Ascending aorta (tissue), 2 donors: ENCODE measurements around the gene WHRN. TPM values are rescaled to one million over a fixed set of nuclear protein-coding genes. Genes with fewer than 3 reads are reported as not detected.

Source experiments
- DNase-seq, 2 donors: peaks; one replicate each; pipeline ENCODE4 v3.0.0-alpha.2; 2019; ENCODE audit warnings: low spot score in 2 of 2
- H3K27ac ChIP-seq, 2 donors: fragments of 200-600 bp; sonication (generic); one replicate each; pipeline ENCODE4 v1.5.1; 2016 to 2017; ENCODE audit warnings: mild to moderate bottlenecking in 1 of 2
- H3K27me3 ChIP-seq: fragments of 200-600 bp; sonication (generic); one replicate; pipeline ENCODE4 v1.5.1; 2017
- H3K36me3 ChIP-seq, 2 donors: fragments of 200-600 bp; sonication (generic); one replicate each; pipeline ENCODE4 v1.5.1; 2016
- H3K4me1 ChIP-seq, 2 donors: fragments of 200-600 bp; sonication (generic); one replicate each; pipeline ENCODE4 v1.5.1; 2016 to 2017; ENCODE audit warnings: mild to moderate bottlenecking in 1 of 2
- H3K4me3 ChIP-seq, 2 donors: fragments of 200-600 bp; sonication (generic); one replicate each; pipeline ENCODE4 v1.5.1; 2016 to 2017; ENCODE audit warnings: mild to moderate bottlenecking in 1 of 2
- H3K9me3 ChIP-seq, 2 donors: fragments of 200-600 bp; sonication (generic); one replicate each; pipeline ENCODE4 v1.5.1; 2016
- intact Hi-C: fragments of 100-400 bp; cut with DNase I; formaldehyde crosslinking; loops from one replicate; pipeline ENCODE4 v1.15.1; 2023
- total RNA-seq: library from RNA; depleted of rRNA; stranded (reverse); fragments of >200 nt; gene quantifications from one replicate; pipeline ENCODE4 v1.1.0, GENCODE V29; 2016
- TF ChIP-seq, protein P1 (sequence below), 3 experiments: fragments of 200-600 bp in 2 of 3; fragments of 450-650 bp in 1 of 3; sonication (generic) in 2 of 3; IDR thresholded peaks; one replicate each; pipeline ENCODE4 v1.5.1; 2016 to 2019; ENCODE audit warnings: antibody characterized with exemption in 3 of 3, mild to moderate bottlenecking in 1 of 3, moderate library complexity in 1 of 3

The WHRN gene
- total RNA-seq, 1 donor from 2014 or later = 3.9 TPM

DNA sequence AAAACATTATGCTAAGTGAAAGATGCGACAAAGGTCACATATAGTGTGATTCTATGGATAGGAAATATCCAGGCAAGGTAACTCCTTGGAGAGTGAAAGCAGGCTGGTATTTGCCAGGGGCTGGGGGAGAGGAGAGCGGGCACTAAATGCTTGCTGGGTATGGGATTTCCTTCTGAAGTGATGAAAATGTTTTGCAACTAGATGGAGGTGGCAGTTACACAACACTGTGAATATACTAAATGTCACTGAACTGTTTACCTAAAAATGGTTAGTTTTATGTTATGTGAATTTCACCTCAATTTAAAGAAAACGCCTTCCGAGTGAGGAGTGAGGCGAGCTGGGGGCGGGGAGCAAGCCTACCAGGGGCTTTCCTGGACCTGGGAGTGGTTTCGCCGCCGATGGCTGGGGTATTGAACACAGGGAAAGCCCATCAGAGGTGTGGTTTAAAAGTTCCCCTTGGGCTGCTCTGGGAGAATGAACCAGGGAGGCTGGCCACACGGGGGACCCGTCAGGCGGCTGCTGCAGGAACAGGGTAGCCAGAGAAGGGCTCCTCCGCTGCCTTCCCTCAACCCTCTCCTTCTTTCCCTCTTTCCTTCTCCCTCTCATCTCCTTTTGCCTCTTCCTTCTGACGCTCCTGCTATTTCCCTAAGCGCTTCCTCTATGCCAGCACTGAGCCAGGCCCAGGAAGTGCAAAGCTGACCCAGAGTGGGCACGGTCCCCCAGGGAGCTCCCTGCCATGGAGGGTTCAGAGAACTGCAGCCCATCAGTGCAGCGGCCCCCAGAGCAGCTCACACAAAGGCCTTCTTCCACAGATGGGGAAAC is 122.4 kb downstream of the WHRN start:
- Histone ChIP-seq H3K27ac (peak overlapping the region; percentile 86 to 96), H3K9me3 (no peaks in the 10 kb centered on the region), H3K4me1 (peaks cover 30 to 61% of the 10 kb centered on the region in 2 donors), H3K36me3 (peaks cover 22 to 28% of the 10 kb centered on the region in 2 donors), H3K4me3 (peak overlapping the region; percentile 32 to 44), H3K27me3 (no peaks in the 10 kb centered on the region)
- TF ChIP-seq, protein P1, sequence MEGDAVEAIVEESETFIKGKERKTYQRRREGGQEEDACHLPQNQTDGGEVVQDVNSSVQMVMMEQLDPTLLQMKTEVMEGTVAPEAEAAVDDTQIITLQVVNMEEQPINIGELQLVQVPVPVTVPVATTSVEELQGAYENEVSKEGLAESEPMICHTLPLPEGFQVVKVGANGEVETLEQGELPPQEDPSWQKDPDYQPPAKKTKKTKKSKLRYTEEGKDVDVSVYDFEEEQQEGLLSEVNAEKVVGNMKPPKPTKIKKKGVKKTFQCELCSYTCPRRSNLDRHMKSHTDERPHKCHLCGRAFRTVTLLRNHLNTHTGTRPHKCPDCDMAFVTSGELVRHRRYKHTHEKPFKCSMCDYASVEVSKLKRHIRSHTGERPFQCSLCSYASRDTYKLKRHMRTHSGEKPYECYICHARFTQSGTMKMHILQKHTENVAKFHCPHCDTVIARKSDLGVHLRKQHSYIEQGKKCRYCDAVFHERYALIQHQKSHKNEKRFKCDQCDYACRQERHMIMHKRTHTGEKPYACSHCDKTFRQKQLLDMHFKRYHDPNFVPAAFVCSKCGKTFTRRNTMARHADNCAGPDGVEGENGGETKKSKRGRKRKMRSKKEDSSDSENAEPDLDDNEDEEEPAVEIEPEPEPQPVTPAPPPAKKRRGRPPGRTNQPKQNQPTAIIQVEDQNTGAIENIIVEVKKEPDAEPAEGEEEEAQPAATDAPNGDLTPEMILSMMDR (IDR thresholded peaks at IDR 0.05) = no peak
- intact Hi-C loops = loop anchor here (1.0 to 10.0 kb wide), 4 partner anchors 16 to 208 kb away; no protein-coding TSS in a partner anchor
- DNase-seq = no peak

DNA sequence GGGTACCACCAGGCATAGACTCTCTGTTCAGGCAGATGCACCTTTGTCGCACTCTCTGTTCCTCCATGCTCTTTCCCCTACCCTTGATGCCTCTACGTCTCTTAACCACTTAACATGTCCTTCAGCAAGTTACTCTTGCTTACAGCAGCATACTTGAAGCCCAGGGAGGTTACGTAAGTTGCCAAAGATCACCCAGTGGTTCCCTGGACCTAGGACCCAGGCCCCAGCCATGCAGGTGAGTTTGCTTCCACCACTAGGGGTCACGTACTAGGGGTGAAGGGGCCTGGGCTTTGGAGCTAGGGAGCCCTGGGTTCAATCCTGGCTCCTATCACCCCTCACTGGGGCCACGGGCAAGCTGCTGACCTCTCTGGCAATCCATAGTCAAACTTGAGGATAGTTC is 126.4 kb downstream of the WHRN start:
- Histone ChIP-seq H3K4me1 (peaks cover 11 to 38% of the 10 kb centered on the region in 2 donors), H3K36me3 (peaks cover 43 to 50% of the 10 kb centered on the region in 2 donors), H3K4me3 (no peak overlapping the region), H3K27me3 (no peaks in the 10 kb centered on the region), H3K9me3 (no peaks in the 10 kb centered on the region), H3K27ac (no peak overlapping the region)
- TF ChIP-seq, protein P1 (IDR thresholded peaks at IDR 0.05) = no peak
- intact Hi-C loops = no loop called here
- DNase-seq = no peak

DNA sequence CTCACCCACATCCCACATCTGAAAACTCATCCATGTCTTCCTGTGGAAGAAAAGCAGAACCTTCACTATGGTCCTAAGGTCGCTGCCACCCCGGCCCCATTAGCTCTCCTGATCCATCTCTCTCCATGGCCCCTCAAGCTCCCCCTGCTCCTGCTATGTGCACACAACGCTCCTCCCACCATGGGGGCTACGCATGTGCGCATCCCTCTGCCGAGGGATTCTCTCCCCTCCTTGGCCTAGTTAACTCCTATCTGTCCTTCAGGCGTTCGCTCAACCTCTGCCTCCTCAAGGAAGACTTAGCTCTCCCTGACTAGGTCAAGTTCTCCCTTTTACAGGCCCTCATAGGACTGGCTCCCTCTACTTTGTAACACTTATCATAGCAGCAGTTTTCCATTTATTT is 127.3 kb downstream of the WHRN start:
- no peak for DNase-seq
- intact Hi-C loops = no loop called here
- TF ChIP-seq, protein P1 (IDR thresholded peaks at IDR 0.05) = no peak
- Histone ChIP-seq H3K4me1 (peaks cover 6 to 36% of the 10 kb centered on the region in 2 donors), H3K27ac (no peak overlapping the region), H3K36me3 (peaks cover 49 to 59% of the 10 kb centered on the region in 2 donors), H3K4me3 (no peak overlapping the region), H3K27me3 (no peaks in the 10 kb centered on the region), H3K9me3 (no peaks in the 10 kb centered on the region)

DNA sequence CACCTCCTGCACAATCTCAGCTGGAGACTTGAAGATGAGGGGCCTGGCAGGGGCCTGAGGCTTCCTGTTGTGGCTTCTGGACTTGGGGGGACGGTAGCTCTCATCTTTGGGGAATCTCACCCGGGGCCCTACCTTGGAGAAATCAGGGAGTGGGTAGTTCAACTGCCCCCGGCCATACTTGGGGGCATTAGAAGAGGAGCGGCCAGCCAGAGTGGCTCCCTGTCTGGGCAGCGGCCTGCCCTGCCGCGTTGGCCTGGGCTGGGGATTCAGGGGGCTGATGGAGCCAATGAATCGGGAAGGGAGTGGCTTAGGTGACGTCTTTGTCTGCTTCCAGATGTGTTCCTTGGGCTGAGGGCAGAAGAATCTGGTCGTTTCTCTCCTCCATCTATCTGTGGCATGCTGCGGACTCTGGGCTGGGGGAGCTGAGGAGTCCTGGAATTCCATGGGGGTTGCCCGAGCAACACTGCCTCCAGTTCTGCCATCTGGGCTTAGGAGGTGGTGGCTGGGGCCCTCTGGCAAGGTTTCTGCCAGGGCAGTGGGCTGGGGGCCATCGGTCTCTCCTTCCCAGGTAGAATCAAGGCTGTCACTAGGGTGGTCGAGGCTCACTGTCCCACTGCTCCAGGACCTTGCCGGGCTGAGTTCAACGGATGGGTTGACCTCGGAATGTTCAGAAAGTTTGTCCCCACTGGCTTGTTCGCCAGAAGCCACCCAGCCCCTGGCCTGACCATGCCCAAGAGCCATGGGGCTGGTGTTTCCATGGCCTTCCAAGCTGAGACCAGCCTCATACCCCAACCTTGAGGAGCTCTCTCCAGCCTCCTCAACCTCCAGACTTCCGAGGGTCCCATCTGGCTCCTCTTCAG is 128.5 kb downstream of the WHRN start:
- no peak overlapping the region for H3K4me3 ChIP-seq
- H3K36me3 ChIP-seq = peaks cover 49 to 67% of the 10 kb centered on the region in 2 donors
- no peaks in the 10 kb centered on the region for H3K27me3 ChIP-seq
- peaks cover 0 to 33% of the 10 kb centered on the region in 2 donors for H3K4me1 ChIP-seq
- TF ChIP-seq, protein P1 (IDR thresholded peaks at IDR 0.05) = no peak
- intact Hi-C loops = no loop called here
- H3K9me3 ChIP-seq = no peaks in the 10 kb centered on the region
- DNase-seq = no peak
- H3K27ac ChIP-seq = peak overlapping the region in 1 of 2 donors; percentile 2

DNA sequence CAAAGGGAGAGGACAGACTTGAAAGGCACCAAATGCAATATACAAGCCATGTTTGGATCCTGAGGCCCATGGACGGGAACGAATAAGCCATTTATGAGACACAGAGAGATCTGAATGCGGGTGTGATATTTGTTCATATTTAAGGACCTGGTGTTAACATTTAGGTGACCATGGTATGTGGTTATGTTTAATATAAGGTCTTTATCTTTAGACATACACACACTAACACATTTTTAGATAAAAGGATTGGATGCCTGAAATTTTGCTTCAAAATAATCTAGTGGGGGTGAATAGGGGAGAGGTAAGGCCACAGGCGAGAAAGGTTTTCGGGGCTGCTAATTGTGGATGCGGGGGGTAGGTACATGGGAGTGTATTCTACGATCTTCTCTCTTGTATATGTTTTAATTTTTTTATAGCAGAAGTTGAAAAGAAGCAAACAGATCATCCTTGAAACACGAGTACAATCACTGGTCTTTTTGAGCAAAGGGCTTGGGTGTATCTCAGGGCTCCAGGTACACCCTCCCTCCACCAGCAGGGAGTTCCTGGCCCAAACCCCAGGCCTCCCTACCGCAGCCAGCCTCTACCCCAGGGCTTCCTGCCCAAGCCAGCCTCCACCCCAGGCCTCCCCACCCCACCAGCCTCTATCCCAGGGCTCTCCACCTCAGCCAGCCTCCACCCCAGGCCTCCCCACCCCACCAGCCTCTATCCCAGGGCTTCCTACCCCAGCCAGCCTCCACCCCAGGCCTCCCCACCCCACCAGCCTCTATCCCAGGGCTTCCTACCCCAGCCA is 129.7 kb downstream of the WHRN start:
- no peaks in the 10 kb centered on the region for H3K27me3 ChIP-seq
- peaks cover 44 to 70% of the 10 kb centered on the region in 2 donors for H3K36me3 ChIP-seq
- no peaks in the 10 kb centered on the region for H3K9me3 ChIP-seq
- TF ChIP-seq, protein P1 (IDR thresholded peaks at IDR 0.05) = no peak
- H3K27ac ChIP-seq = no peak overlapping the region
- H3K4me1 ChIP-seq = peaks cover 0 to 37% of the 10 kb centered on the region in 2 donors
- no peak for DNase-seq
- intact Hi-C loops = no loop called here
- no peak overlapping the region for H3K4me3 ChIP-seq
